A549 (cell line): Measurements from ENCODE around the gene KCNK6. TPM values are rescaled to one million over a fixed set of nuclear protein-coding genes. Genes with fewer than 3 reads are reported as not detected.

Source experiments
- ATAC-seq, 2 experiments: fragments of 200-7000 bp in 1 of 2; fragments of >200 bp in 1 of 2; cut with Nextera tagmentation in 1 of 2; cut with Tn5 transposase in 1 of 2; 3 replicates each; pipeline versions ENCODE4 v1.8.0 to v1.9.1; 2018 to 2020; ENCODE audit warnings: mild to moderate bottlenecking in 1 of 2, moderate library complexity in 1 of 2
- CTCF ChIA-PET: fragments of 300-600 bp; sonication (Branson Sonifier 250); formaldehyde crosslinking; extraction: SDS; loops from one replicate; lab custom pipeline; 2021; ENCODE audit warnings: antibody characterized with exemption, inconsistent platforms; lab: Yijun Ruan, JAX
- POLR2A ChIA-PET: fragments of 350-600 bp; formaldehyde crosslinking; extraction: SDS; loops from one replicate; lab custom pipeline; 2021; ENCODE audit warnings: antibody characterized with exemption, inconsistent platforms; lab: Yijun Ruan, JAX
- DNase-seq, 2 experiments: peaks; one replicate each; pipeline versions ENCODE4 v3.0.0 to v3.0.0-alpha.2; 2011 to 2016; ENCODE audit warnings: low read depth in 1 of 2, low spot score in 1 of 2
- FAIRE-seq: peaks from 2 replicates; lab custom pipeline; 2011; peaks lifted over from hg19 to GRCh38; lab: Jason Lieb, UNC
- H3K27ac ChIP-seq, 2 experiments: fragments of >200 bp; sonication (Bioruptor Twin); formaldehyde crosslinking; 3 replicates each; pipeline ENCODE4 v1.5.1; 2016 to 2017
- H3K4me1 ChIP-seq: fragments of >200 bp; sonication (Bioruptor Twin); formaldehyde crosslinking; 3 replicates; pipeline ENCODE4 v1.6.1; 2016
- H3K4me2 ChIP-seq: fragments of >200 bp; sonication (Bioruptor Twin); formaldehyde crosslinking; 3 replicates; pipeline ENCODE4 v1.6.1; 2016
- H3K4me3 ChIP-seq: fragments of >200 bp; sonication (Bioruptor Twin); formaldehyde crosslinking; 3 replicates; pipeline ENCODE4 v1.5.1; 2016
- H3K9me3 ChIP-seq: fragments of >200 bp; sonication (Bioruptor Twin); formaldehyde crosslinking; 3 replicates; pipeline ENCODE4 v1.6.1; 2016
- ATOH8 ChIP-seq: fragments of 250-450 bp; sonication (Bioruptor Pico); IDR thresholded peaks from 2 replicates; pipeline ENCODE4 v1.5.0; 2020; ENCODE audit warnings: low read depth, mild to moderate bottlenecking, moderate library complexity
- EHMT2 ChIP-seq: fragments of 200-600 bp; sonication (generic); IDR thresholded peaks from 2 replicates; pipeline ENCODE4 v1.6.1; 2016; ENCODE audit warnings: antibody characterized with exemption, low read depth, mild to moderate bottlenecking, moderate library complexity
- ELK1 ChIP-seq: fragments of 150-350 bp; IDR thresholded peaks from 2 replicates; pipeline ENCODE4 v1.6.1; 2014; ENCODE audit warnings: low read depth, mild to moderate bottlenecking, low read length
- GATA3 ChIP-seq: IDR thresholded peaks from 2 replicates; pipeline ENCODE4 v1.6.1; 2012; ENCODE audit warnings: borderline replicate concordance
- HES2 ChIP-seq: fragments of >200 bp; sonication (Bioruptor Twin); formaldehyde crosslinking; IDR thresholded peaks from 2 replicates; pipeline ENCODE4 v1.6.1; 2016
- HEYL ChIP-seq: fragments of 250-450 bp; sonication (Bioruptor Pico); IDR thresholded peaks from 2 replicates; pipeline ENCODE4 v1.8.0; 2021; ENCODE audit warnings: mild to moderate bottlenecking, moderate library complexity
- HMGXB4 ChIP-seq: fragments of 250-450 bp; sonication (Bioruptor Pico); IDR thresholded peaks from 2 replicates; pipeline ENCODE4 v1.5.0; 2021; ENCODE audit warnings: mild to moderate bottlenecking, moderate library complexity, borderline replicate concordance
- JUN ChIP-seq, 2 experiments: fragments of >200 bp; sonication (Bioruptor Twin); formaldehyde crosslinking; IDR thresholded peaks; 2 replicates in 1 of 2; 3 replicates in 1 of 2; pipeline ENCODE4 v1.6.1; 2016 to 2017
- MAFK ChIP-seq: fragments of 450-650 bp; IDR thresholded peaks from 2 replicates; pipeline ENCODE4 v1.6.1; 2014; ENCODE audit not compliant: partially characterized antibody
- NPAS2 ChIP-seq: fragments of 250-450 bp; sonication (Bioruptor Pico); IDR thresholded peaks from 2 replicates; pipeline ENCODE4 v1.8.0; 2022; ENCODE audit warnings: mild to moderate bottlenecking, moderate library complexity, borderline replicate concordance
- PHF8 ChIP-seq: fragments of 200-600 bp; sonication (generic); IDR thresholded peaks from 2 replicates; pipeline ENCODE4 v1.6.1; 2016; ENCODE audit warnings: low read depth, mild to moderate bottlenecking, antibody characterized with exemption, moderate library complexity, borderline replicate concordance
- POLR2A ChIP-seq: IDR thresholded peaks from 2 replicates; pipeline ENCODE4 v1.6.1; 2012; ENCODE audit warnings: mild to moderate bottlenecking, low read length
- REST ChIP-seq: fragments of 200-600 bp; sonication (generic); IDR thresholded peaks from 2 replicates; pipeline ENCODE4 v1.6.1; 2016; ENCODE audit warnings: antibody characterized with exemption, mild to moderate bottlenecking, moderate library complexity
- RFX5 ChIP-seq: fragments of 450-650 bp; IDR thresholded peaks from 2 replicates; pipeline ENCODE4 v1.7.1; 2014; ENCODE audit warnings: antibody characterized with exemption, mild to moderate bottlenecking, moderate library complexity
- RNF2 ChIP-seq: fragments of 200-600 bp; sonication (generic); IDR thresholded peaks from 2 replicates; pipeline ENCODE4 v1.6.1; 2016; ENCODE audit warnings: low read depth, mild to moderate bottlenecking, antibody characterized with exemption, moderate library complexity, borderline replicate concordance
- SMC3 ChIP-seq: fragments of >200 bp; sonication (Bioruptor Twin); formaldehyde crosslinking; IDR thresholded peaks from 3 replicates; pipeline ENCODE4 v1.6.1; 2018; ENCODE audit warnings: inconsistent platforms
- TFCP2L1 ChIP-seq: fragments of 250-450 bp; sonication (Bioruptor Pico); IDR thresholded peaks from 2 replicates; pipeline ENCODE4 v1.5.0; 2021; ENCODE audit warnings: mild to moderate bottlenecking
- USF2 ChIP-seq: fragments of 450-650 bp; IDR thresholded peaks from 2 replicates; pipeline ENCODE4 v1.6.1; 2014; ENCODE audit warnings: antibody characterized with exemption
- ZSCAN20 ChIP-seq: fragments of 250-450 bp; sonication (Bioruptor Pico); IDR thresholded peaks from 2 replicates; pipeline ENCODE4 v1.8.0; 2022; ENCODE audit warnings: mild to moderate bottlenecking, moderate library complexity
- WGBS: methylation state at CpG from one replicate; pipeline ENCODE4 v1.1.6; 2017; ENCODE audit errors: missing lambda C conversion rate; 5-methylcytosine and 5-hydroxymethylcytosine counted together
- polyA plus RNA-seq, 4 experiments: library from polyadenylated mRNA; depleted of rRNA in 3 of 4; stranded (reverse); fragments of >200 nt; fragmentation: RNase III in 1 of 4; extraction: RNeasy Plus Mini Kit Qiagen cat#74134 plus additional on column Dnase treatment in 1 of 4; gene quantifications; 2 replicates in 3 of 4; 3 replicates in 1 of 4; pipeline ENCODE4 v1.2.3, GENCODE V29; 2011 to 2017

Gene KCNK6
- polyA plus RNA-seq, 2 of the 4 experiments (the other 2 are of a cell fraction), result 2.4 to 2.8 TPM

GRCh38 chr19:38360351-38360750 lies 40.7 kb downstream of the KCNK6 start:
- WGBS, result 30% methylated on average over 9 of the region's 9 CpGs
- ChIA-PET POLR2A (interaction anchor here (3.0 kb wide), 1 partner anchor 14 kb away, joined by 41 read pairs; the partner anchor contains the start of gene PSMD8), CTCF (interaction anchor here (0.6 to 4.3 kb wide), 16 partner anchors 8 to 612 kb away, joined by 3 to 29 read pairs (median 4); partner anchors contain the start of genes CATSPERG, FAM98C, PPP1R14A and PSMD8)

More at GRCh38 chr19:38360351-38360750, 40.7 kb downstream of the KCNK6 start:
- H3K27ac ChIP-seq, result no peak overlapping the region
- H3K4me3 ChIP-seq, result no peak overlapping the region
- ATAC-seq, result no peak
- peaks cover 9% of the 10 kb centered on the region; the same call in 1 of the 3 replicates for H3K4me1 ChIP-seq
- H3K9me3 ChIP-seq, result no peaks in the 10 kb centered on the region
- FAIRE-seq, result peak; percentile 36
- no peak overlapping the region; the same call in 2 of the 3 replicates for H3K4me2 ChIP-seq
- TF ChIP-seq MAFK (no peak), SMC3 (no peak), HEYL (CRISPR knock-in tag) (no peak), HMGXB4 (CRISPR knock-in tag) (no peak), PHF8 (no peak), JUN (IDR thresholded peaks at IDR 0.05) (no peak), RNF2 (no peak), ELK1 (no peak), ATOH8 (CRISPR knock-in tag) (no peak), HES2 (no peak), RFX5 (no peak), REST (no peak), GATA3 (no peak), EHMT2 (no peak), TFCP2L1 (CRISPR knock-in tag) (no peak), NPAS2 (no peak), ZSCAN20 (no peak), POLR2A (no peak), USF2 (no peak)
- TF ChIP-seq, all 56 proteins: peak for 0
- no peak for DNase-seq
